HepG2 (cell line): Measurements from ENCODE around the gene RGS14. TPM values are rescaled to one million over a fixed set of nuclear protein-coding genes. Genes with fewer than 3 reads are reported as not detected.

ENCODE experiments used
- ATAD3A ChIP-seq: sonication (generic); formaldehyde crosslinking; IDR thresholded peaks from 2 replicates; pipeline ENCODE4 v1.4.0; 2020; ENCODE audit warnings: missing genetic modification reagents
- ERF ChIP-seq: IDR thresholded peaks from 2 replicates; pipeline ENCODE4 v1.6.1; 2018; ENCODE audit warnings: missing biosample characterization, missing genetic modification reagents
- KLF16 ChIP-seq, 2 experiments: sonication (generic) in 1 of 2; formaldehyde crosslinking in 1 of 2; IDR thresholded peaks; 2 replicates each; pipeline versions ENCODE4 v1.6.1 to v1.8.0; 2016 to 2023; ENCODE audit warnings: missing genetic modification reagents in 2 of 2, missing compliant biosample characterization in 1 of 2
- NR1H2 ChIP-seq: sonication (generic); formaldehyde crosslinking; IDR thresholded peaks from 2 replicates; pipeline ENCODE4 v1.8.1; 2022; ENCODE audit warnings: low read depth, missing genetic modification reagents, borderline replicate concordance
- SIN3A ChIP-seq: IDR thresholded peaks from 2 replicates; pipeline ENCODE4 v1.6.1; 2011; ENCODE audit warnings: low read depth, mild to moderate bottlenecking, control low read depth, low read length, borderline replicate concordance
- SIX1 ChIP-seq: sonication (generic); formaldehyde crosslinking; IDR thresholded peaks from 2 replicates; pipeline ENCODE4 v1.4.0; 2020; ENCODE audit warnings: missing genetic modification reagents, borderline replicate concordance
- SNAPC2 ChIP-seq: sonication (generic); formaldehyde crosslinking; IDR thresholded peaks from 2 replicates; pipeline ENCODE4 v1.8.1; 2022; ENCODE audit warnings: mild to moderate bottlenecking, missing genetic modification reagents
- ZMYM4 ChIP-seq: sonication (generic); formaldehyde crosslinking; IDR thresholded peaks from 2 replicates; pipeline ENCODE4 v1.8.1; 2023; ENCODE audit warnings: mild to moderate bottlenecking, missing genetic modification reagents
- ZNF577 ChIP-seq: sonication (generic); formaldehyde crosslinking; IDR thresholded peaks from 2 replicates; pipeline ENCODE4 v1.4.0; 2020; ENCODE audit warnings: mild to moderate bottlenecking, low read depth, missing genetic modification reagents, borderline replicate concordance
- ZNF598 ChIP-seq: sonication (generic); formaldehyde crosslinking; IDR thresholded peaks from 2 replicates; pipeline ENCODE4 v1.5.1; 2020; ENCODE audit warnings: mild to moderate bottlenecking, missing genetic modification reagents, borderline replicate concordance
- ZNF724P ChIP-seq: sonication (generic); formaldehyde crosslinking; IDR thresholded peaks from 2 replicates; pipeline ENCODE4 v1.8.0; 2022; ENCODE audit warnings: missing genetic modification reagents, borderline replicate concordance
- ZSCAN12 ChIP-seq: sonication (generic); formaldehyde crosslinking; IDR thresholded peaks from 2 replicates; pipeline ENCODE4 v1.9.0; 2021; ENCODE audit warnings: mild to moderate bottlenecking, missing genetic modification reagents
- polyA plus RNA-seq, 8 experiments: library from polyadenylated mRNA; depleted of rRNA in 3 of 8; stranded (reverse) in 7 of 8; unstranded in 1 of 8; fragments of >200 nt; fragmentation: Illumina TruSeq in 4 of 8; extraction: Trizol in 4 of 8; gene quantifications; 2 replicates each; pipeline versions ENCODE4 v1.2.1 to v1.2.3, GENCODE V29; 2011 to 2016; ENCODE audit warnings: low read depth in 4 of 8, missing spikeins in 1 of 8, mixed read lengths in 1 of 8; ENCODE audit not compliant: insufficient read depth in 1 of 8
- total RNA-seq, 5 experiments: library from RNA; depleted of rRNA; stranded (reverse); fragments of >200 nt; fragmentation: Illumina TruSeq; extraction: Trizol; gene quantifications; 2 replicates each; pipeline ENCODE4 v1.2.3, GENCODE V29; 2016; ENCODE audit warnings: low read depth in 1 of 5
- TF ChIP-seq, protein P1 (sequence below): sonication (generic); formaldehyde crosslinking; IDR thresholded peaks from 2 replicates; pipeline ENCODE4 v1.8.0; 2022; ENCODE audit warnings: mild to moderate bottlenecking, missing genetic modification reagents, moderate library complexity
- TF ChIP-seq, protein P2 (sequence below): sonication (generic); formaldehyde crosslinking; IDR thresholded peaks from 2 replicates; pipeline ENCODE4 v1.4.0; 2020; ENCODE audit warnings: missing genetic modification reagents, borderline replicate concordance
- TF ChIP-seq, protein P3 (sequence below): sonication (generic); formaldehyde crosslinking; IDR thresholded peaks from 2 replicates; pipeline ENCODE4 v1.4.0; 2020; ENCODE audit warnings: mild to moderate bottlenecking, missing genetic modification reagents
- TF ChIP-seq, protein P4 (sequence below): sonication (generic); formaldehyde crosslinking; IDR thresholded peaks from 2 replicates; pipeline ENCODE4 v1.5.0; 2020; ENCODE audit warnings: mild to moderate bottlenecking, missing genetic modification reagents
- TF ChIP-seq, protein P5 (sequence below): sonication (generic); formaldehyde crosslinking; IDR thresholded peaks from 2 replicates; pipeline ENCODE4 v1.4.0; 2020; ENCODE audit warnings: missing genetic modification reagents
- TF ChIP-seq, protein P6 (sequence below): IDR thresholded peaks from 2 replicates; pipeline ENCODE4 v1.6.1; 2012; ENCODE audit warnings: low read length, improper control_type of control experiment

Gene RGS14
- total and polyA plus RNA-seq, 2 of the 13 experiments (the other 11 are each of a cell fraction or from before 2014, with no cell fraction given), result 11.1 to 17.2 TPM

DNA sequence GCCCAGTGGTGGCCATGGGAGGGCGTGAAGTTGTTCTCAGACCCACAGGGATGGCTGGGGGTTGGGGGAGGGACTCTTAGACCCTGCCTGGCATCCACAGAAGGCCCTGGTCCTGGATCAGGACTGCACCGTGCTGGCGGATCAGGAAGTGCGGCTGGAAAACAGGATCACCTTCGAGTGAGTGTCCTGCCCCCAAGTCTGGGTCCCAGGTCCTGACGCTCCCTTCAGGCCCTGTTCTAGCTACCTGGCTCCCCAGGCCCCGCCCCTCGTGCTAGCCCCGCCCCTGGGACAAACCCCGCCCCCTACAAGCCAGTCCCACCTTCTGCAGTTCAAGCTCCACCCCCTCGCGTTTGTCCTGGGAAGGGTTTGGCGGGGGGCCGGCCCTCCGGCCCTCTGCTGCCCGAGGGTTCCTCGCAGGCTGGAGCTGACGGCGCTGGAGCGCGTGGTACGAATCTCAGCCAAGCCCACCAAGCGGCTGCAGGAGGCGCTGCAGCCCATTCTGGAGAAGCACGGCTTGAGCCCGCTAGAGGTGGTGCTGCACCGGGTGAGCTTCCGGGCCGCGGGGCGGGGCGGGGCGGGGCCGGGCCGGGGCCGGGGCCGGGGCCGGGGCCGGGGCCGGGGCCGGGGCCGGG lies 12.9 kb downstream of the RGS14 start (continued):
- TF ChIP-seq, protein P1, sequence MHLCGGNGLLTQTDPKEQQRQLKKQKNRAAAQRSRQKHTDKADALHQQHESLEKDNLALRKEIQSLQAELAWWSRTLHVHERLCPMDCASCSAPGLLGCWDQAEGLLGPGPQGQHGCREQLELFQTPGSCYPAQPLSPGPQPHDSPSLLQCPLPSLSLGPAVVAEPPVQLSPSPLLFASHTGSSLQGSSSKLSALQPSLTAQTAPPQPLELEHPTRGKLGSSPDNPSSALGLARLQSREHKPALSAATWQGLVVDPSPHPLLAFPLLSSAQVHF (CRISPR knock-in tag), result 0 out of 2 replicates have a peak, but pooled peaks have one; percentile 65
- TF ChIP-seq ERF (CRISPR knock-in tag) (peak; percentile 75; the same call in 1 of the 2 replicates), KLF16 (CRISPR knock-in tag; IDR thresholded peaks at IDR 0.05) (peak in 1 of 2 experiments; percentile 80; a peak in 2 of 4 replicates), ZSCAN12 (no peak), ZNF724P (CRISPR knock-in tag) (0 out of 2 replicates have a peak, but pooled peaks have one; percentile 62), SIN3A (no peak), SIX1 (CRISPR knock-in tag) (no peak), ATAD3A (no peak), ZNF577 (CRISPR knock-in tag) (no peak), ZMYM4 (peak; percentile 60), SNAPC2 (CRISPR knock-in tag) (no peak), ZNF598 (CRISPR knock-in tag) (no peak), NR1H2 (CRISPR knock-in tag) (no peak)
- TF ChIP-seq, protein P2, sequence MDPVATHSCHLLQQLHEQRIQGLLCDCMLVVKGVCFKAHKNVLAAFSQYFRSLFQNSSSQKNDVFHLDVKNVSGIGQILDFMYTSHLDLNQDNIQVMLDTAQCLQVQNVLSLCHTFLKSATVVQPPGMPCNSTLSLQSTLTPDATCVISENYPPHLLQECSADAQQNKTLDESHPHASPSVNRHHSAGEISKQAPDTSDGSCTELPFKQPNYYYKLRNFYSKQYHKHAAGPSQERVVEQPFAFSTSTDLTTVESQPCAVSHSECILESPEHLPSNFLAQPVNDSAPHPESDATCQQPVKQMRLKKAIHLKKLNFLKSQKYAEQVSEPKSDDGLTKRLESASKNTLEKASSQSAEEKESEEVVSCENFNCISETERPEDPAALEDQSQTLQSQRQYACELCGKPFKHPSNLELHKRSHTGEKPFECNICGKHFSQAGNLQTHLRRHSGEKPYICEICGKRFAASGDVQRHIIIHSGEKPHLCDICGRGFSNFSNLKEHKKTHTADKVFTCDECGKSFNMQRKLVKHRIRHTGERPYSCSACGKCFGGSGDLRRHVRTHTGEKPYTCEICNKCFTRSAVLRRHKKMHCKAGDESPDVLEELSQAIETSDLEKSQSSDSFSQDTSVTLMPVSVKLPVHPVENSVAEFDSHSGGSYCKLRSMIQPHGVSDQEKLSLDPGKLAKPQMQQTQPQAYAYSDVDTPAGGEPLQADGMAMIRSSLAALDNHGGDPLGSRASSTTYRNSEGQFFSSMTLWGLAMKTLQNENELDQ (CRISPR knock-in tag), result no peak
- TF ChIP-seq, protein P3, sequence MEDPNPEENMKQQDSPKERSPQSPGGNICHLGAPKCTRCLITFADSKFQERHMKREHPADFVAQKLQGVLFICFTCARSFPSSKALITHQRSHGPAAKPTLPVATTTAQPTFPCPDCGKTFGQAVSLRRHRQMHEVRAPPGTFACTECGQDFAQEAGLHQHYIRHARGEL (CRISPR knock-in tag), result no peak
- TF ChIP-seq, protein P4, sequence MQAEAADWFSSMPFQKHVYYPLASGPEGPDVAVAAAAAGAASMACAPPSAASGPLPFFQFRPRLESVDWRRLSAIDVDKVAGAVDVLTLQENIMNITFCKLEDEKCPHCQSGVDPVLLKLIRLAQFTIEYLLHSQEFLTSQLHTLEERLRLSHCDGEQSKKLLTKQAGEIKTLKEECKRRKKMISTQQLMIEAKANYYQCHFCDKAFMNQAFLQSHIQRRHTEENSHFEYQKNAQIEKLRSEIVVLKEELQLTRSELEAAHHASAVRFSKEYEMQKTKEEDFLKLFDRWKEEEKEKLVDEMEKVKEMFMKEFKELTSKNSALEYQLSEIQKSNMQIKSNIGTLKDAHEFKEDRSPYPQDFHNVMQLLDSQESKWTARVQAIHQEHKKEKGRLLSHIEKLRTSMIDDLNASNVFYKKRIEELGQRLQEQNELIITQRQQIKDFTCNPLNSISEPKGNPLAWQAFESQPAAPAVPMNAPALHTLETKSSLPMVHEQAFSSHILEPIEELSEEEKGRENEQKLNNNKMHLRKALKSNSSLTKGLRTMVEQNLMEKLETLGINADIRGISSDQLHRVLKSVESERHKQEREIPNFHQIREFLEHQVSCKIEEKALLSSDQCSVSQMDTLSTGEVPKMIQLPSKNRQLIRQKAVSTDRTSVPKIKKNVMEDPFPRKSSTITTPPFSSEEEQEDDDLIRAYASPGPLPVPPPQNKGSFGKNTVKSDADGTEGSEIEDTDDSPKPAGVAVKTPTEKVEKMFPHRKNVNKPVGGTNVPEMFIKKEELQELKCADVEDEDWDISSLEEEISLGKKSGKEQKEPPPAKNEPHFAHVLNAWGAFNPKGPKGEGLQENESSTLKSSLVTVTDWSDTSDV (CRISPR knock-in tag), result no peak
- TF ChIP-seq, protein P5, sequence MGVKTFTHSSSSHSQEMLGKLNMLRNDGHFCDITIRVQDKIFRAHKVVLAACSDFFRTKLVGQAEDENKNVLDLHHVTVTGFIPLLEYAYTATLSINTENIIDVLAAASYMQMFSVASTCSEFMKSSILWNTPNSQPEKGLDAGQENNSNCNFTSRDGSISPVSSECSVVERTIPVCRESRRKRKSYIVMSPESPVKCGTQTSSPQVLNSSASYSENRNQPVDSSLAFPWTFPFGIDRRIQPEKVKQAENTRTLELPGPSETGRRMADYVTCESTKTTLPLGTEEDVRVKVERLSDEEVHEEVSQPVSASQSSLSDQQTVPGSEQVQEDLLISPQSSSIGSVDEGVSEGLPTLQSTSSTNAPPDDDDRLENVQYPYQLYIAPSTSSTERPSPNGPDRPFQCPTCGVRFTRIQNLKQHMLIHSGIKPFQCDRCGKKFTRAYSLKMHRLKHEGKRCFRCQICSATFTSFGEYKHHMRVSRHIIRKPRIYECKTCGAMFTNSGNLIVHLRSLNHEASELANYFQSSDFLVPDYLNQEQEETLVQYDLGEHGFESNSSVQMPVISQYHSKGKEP, result no peak
- TF ChIP-seq, protein P6, sequence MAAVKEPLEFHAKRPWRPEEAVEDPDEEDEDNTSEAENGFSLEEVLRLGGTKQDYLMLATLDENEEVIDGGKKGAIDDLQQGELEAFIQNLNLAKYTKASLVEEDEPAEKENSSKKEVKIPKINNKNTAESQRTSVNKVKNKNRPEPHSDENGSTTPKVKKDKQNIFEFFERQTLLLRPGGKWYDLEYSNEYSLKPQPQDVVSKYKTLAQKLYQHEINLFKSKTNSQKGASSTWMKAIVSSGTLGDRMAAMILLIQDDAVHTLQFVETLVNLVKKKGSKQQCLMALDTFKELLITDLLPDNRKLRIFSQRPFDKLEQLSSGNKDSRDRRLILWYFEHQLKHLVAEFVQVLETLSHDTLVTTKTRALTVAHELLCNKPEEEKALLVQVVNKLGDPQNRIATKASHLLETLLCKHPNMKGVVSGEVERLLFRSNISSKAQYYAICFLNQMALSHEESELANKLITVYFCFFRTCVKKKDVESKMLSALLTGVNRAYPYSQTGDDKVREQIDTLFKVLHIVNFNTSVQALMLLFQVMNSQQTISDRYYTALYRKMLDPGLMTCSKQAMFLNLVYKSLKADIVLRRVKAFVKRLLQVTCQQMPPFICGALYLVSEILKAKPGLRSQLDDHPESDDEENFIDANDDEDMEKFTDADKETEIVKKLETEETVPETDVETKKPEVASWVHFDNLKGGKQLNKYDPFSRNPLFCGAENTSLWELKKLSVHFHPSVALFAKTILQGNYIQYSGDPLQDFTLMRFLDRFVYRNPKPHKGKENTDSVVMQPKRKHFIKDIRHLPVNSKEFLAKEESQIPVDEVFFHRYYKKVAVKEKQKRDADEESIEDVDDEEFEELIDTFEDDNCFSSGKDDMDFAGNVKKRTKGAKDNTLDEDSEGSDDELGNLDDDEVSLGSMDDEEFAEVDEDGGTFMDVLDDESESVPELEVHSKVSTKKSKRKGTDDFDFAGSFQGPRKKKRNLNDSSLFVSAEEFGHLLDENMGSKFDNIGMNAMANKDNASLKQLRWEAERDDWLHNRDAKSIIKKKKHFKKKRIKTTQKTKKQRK, result no peak
